ENCODE data around the gene DEFB124.

GRCh38 chr20:31497838-31498540 lies 23.1 kb upstream of the DEFB124 start:
- TF ChIP-seq ZFP3 (CRISPR knock-in tag; IDR thresholded peaks at IDR 0.05): no peak
- TF ChIP-seq ZFP30 (CRISPR knock-in tag; IDR thresholded peaks at IDR 0.05): no peak
- no peak for TF ChIP-seq TSHZ2 (CRISPR knock-in tag; IDR thresholded peaks at IDR 0.05)
- no peak for TF ChIP-seq ZNF8 (CRISPR knock-in tag; IDR thresholded peaks at IDR 0.05)
- TF ChIP-seq PATZ1 (CRISPR knock-in tag; IDR thresholded peaks at IDR 0.05; ENCODE audit: borderline replicate concordance): no peak
- TF ChIP-seq ARNTL (CRISPR knock-in tag; IDR thresholded peaks at IDR 0.05; ENCODE audit: borderline replicate concordance, low read depth): no peak
